ENCODE measurements around the gene GINS1.

Gene GINS1

DNA sequence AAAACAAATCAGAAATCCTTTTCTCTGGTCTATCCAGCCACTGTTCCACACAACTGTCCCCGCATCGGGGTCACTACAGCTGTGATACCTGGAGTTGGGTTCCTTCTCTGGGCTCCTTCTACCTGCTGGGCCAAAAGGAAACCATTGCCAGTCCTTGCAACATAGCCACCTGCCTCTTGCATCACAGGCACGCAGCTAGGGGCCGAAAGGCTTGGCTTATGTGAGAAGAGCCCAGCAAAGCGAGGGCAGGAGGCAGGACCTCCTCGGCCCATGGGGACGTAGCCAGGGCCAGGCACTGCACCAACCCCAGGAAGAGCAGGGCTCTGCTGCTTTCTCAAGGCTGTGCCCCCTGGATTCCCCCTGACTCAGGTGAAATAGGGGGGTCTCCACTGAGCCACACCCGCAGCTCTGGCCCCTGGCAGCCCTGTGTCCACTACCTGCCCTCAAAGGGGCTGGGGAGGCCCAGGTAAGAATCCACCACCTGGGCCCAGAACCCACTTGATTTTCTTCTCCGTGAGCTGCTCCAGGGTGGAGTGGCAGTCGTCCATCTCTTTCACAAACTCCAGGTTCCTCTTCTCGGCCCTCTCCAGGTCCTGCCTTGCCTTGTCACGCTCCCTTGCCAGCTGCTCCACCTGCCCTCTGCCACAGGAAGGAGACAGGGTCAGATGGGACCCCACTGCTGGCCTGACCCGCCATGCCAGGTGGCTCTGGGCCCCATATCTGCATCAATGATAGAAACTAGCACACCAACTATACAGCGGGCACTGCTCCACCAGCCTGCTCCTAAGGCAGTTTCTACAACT, 88.9 kb downstream of the GINS1 start:
- no peak for DNase-seq

GRCh38 chr20:25496968-25497401, 89.5 kb downstream of the GINS1 start:
- no peak for DNase-seq

- no peak for DNase-seq
These were observed 90.3 kb downstream of the GINS1 start for GRCh38 chr20:25497586-25498279.
